ENCODE results near the gene CAPN9. TPM values are rescaled to one million over a fixed set of nuclear protein-coding genes. Genes with fewer than 3 reads are reported as not detected.

The CAPN9 gene
- total RNA-seq, 2 experiments from 2014 or later = not detected

- H3K27me3 Mint-ChIP-seq = peaks cover 9% of the 10 kb centered on the region
These were observed 46.2 kb downstream of the CAPN9 start for GRCh38 chr1:230793463-230793745.

GRCh38 chr1:230794431-230794830, 47.2 kb downstream of the CAPN9 start:
- no peak overlapping the region for H3K4me3 Mint-ChIP-seq
- ATAC-seq (no peak), DNase-seq (no peak)
- H3K27me3 Mint-ChIP-seq = peaks cover 11% of the 10 kb centered on the region
- ChIA-PET POLR2A (no interaction called here), CTCF (no interaction called here)
- no peak overlapping the region for H3K27ac Mint-ChIP-seq
- TF ChIP-seq CTCF (IDR thresholded peaks at IDR 0.05) = no peak
- no peaks in the 10 kb centered on the region for H3K36me3 Mint-ChIP-seq (ENCODE audit: low read depth)
- H3K9me3 Mint-ChIP-seq = no peaks in the 10 kb centered on the region
- intact Hi-C loops (cut with micrococcal nuclease) = no loop called here
- H3K4me1 Mint-ChIP-seq (ENCODE audit: low read depth) = no peaks in the 10 kb centered on the region

More at GRCh38 chr1:230793463-230793745, 46.2 kb downstream of the CAPN9 start:
- ChIA-PET CTCF (no interaction called here), POLR2A (no interaction called here)
- Mint-ChIP-seq H3K27ac (no peak overlapping the region), H3K4me3 (no peak overlapping the region), H3K36me3 (ENCODE audit: low read depth) (no peaks in the 10 kb centered on the region), H3K4me1 (ENCODE audit: low read depth) (no peaks in the 10 kb centered on the region), H3K9me3 (no peaks in the 10 kb centered on the region)
- ATAC-seq = no peak
- intact Hi-C loops (cut with micrococcal nuclease) = no loop called here
- no peak for TF ChIP-seq CTCF (IDR thresholded peaks at IDR 0.05)
- no peak for DNase-seq

- intact Hi-C loops (cut with micrococcal nuclease) = loop anchor here (5.0 kb wide), 1 partner anchor 417 kb away; no protein-coding TSS in a partner anchor
- TF ChIP-seq CTCF (IDR thresholded peaks at IDR 0.05) = no peak
- DNase-seq (no peak), ATAC-seq (no peak)
- H3K36me3 Mint-ChIP-seq (ENCODE audit: low read depth) = no peaks in the 10 kb centered on the region
- no peak overlapping the region for H3K27ac Mint-ChIP-seq
- peaks cover 11% of the 10 kb centered on the region for H3K27me3 Mint-ChIP-seq
- no peak overlapping the region for H3K4me3 Mint-ChIP-seq
- H3K9me3 Mint-ChIP-seq = no peaks in the 10 kb centered on the region
- ChIA-PET CTCF (no interaction called here), POLR2A (no interaction called here)
- no peaks in the 10 kb centered on the region for H3K4me1 Mint-ChIP-seq (ENCODE audit: low read depth)
These were observed 47.9 kb downstream of the CAPN9 start for GRCh38 chr1:230794871-230795605.

GRCh38 chr1:230796626-230797025, 49.4 kb downstream of the CAPN9 start:
- Mint-ChIP-seq H3K9me3 (no peaks in the 10 kb centered on the region), H3K36me3 (ENCODE audit: low read depth) (no peaks in the 10 kb centered on the region), H3K4me3 (no peak overlapping the region), H3K27ac (no peak overlapping the region), H3K4me1 (ENCODE audit: low read depth) (no peaks in the 10 kb centered on the region), H3K27me3 (peaks cover 10% of the 10 kb centered on the region)
- no peak for ATAC-seq
- DNase-seq = no peak
- ChIA-PET POLR2A (no interaction called here), CTCF (no interaction called here)
- TF ChIP-seq CTCF (IDR thresholded peaks at IDR 0.05) = no peak
- intact Hi-C loops (cut with micrococcal nuclease) = loop anchor here (5.0 kb wide), 1 partner anchor 416 kb away; no protein-coding TSS in a partner anchor

- Mint-ChIP-seq H3K36me3 (ENCODE audit: low read depth) (no peaks in the 10 kb centered on the region), H3K27ac (no peak overlapping the region), H3K4me3 (no peak overlapping the region), H3K27me3 (peaks cover 8% of the 10 kb centered on the region), H3K4me1 (ENCODE audit: low read depth) (no peaks in the 10 kb centered on the region), H3K9me3 (no peaks in the 10 kb centered on the region)
- ChIA-PET CTCF (interaction anchor here (0.9 to 1.4 kb wide), 2 partner anchors 156 to 414 kb away, joined by 3 to 4 read pairs; no protein-coding TSS in a partner anchor), POLR2A (no interaction called here)
- intact Hi-C loops (cut with micrococcal nuclease) = loop anchor here (5.0 kb wide), 1 partner anchor 415 kb away; no protein-coding TSS in a partner anchor
- TF ChIP-seq CTCF (IDR thresholded peaks at IDR 0.05) = no peak
- ATAC-seq (no peak), DNase-seq (no peak)
These were observed 50.3 kb downstream of the CAPN9 start for GRCh38 chr1:230797376-230797920.

Data from activated CD8-positive, alpha-beta T cell treated with anti-CD3 and anti-CD28 coated beads for 36 hours (primary cell).